GM18867 (cell line): ENCODE results near the gene PANK4.

ENCODE experiments used
- ATAC-seq: cut with Tn5 transposase; IDR thresholded peaks from one replicate; pipeline ENCODE4 v1.9.1; 2021; ENCODE audit warnings: mild to moderate bottlenecking, moderate library complexity; ENCODE audit not compliant: unreplicated experiment

The PANK4 gene

GRCh38 chr1:2514863-2515762, 11.3 kb downstream of the PANK4 start:
- ATAC-seq = no peak

- no peak for ATAC-seq
Measured at GRCh38 chr1:2513939-2514652, 12.3 kb downstream of the PANK4 start.

- ATAC-seq = no peak
Measured at GRCh38 chr1:2512862-2513421, 13.5 kb downstream of the PANK4 start.

GRCh38 chr1:2510366-2511155, 15.8 kb downstream of the PANK4 start:
- no peak for ATAC-seq

GRCh38 chr1:2509589-2509988, 16.8 kb downstream of the PANK4 start:
- ATAC-seq = no peak

GRCh38 chr1:2508751-2509150, 17.6 kb downstream of the PANK4 start:
- ATAC-seq = no peak

- no peak for ATAC-seq
Measured at GRCh38 chr1:2508180-2508579, 18.2 kb downstream of the PANK4 start.

GRCh38 chr1:2507744-2508155, 18.6 kb downstream of the PANK4 start:
- no peak for ATAC-seq

- ATAC-seq = no peak
Measured at GRCh38 chr1:2506901-2507565, 19.4 kb downstream of the PANK4 start.

- no peak for ATAC-seq
Measured at GRCh38 chr1:2506007-2506860, 20.2 kb downstream of the PANK4 start.

GRCh38 chr1:2505461-2505994, 20.9 kb downstream of the PANK4 start:
- no peak for ATAC-seq

GRCh38 chr1:2504949-2505272, 21.5 kb downstream of the PANK4 start:
- no peak for ATAC-seq

- no peak for ATAC-seq
Measured at GRCh38 chr1:2504225-2504948, 22.0 kb downstream of the PANK4 start.

- ATAC-seq = no peak
Measured at GRCh38 chr1:2503554-2504224, 22.7 kb downstream of the PANK4 start.

- ATAC-seq = no peak
Measured at GRCh38 chr1:2502661-2503553, 23.5 kb downstream of the PANK4 start.

GRCh38 chr1:2502210-2502609, 24.2 kb downstream of the PANK4 start:
- ATAC-seq = no peak

GRCh38 chr1:2501820-2502119, 24.6 kb downstream of the PANK4 start:
- no peak for ATAC-seq
